Skeletal muscle tissue (tissue), 4 donors: ENCODE data around the gene RPH3AL. TPM values are rescaled to one million over a fixed set of nuclear protein-coding genes. Genes with fewer than 3 reads are reported as not detected.

Experiments
- H3K27ac ChIP-seq: one replicate; pipeline ENCODE4 v1.7.0; 2013; ENCODE audit warnings: mild to moderate bottlenecking, low read depth, low read length, inconsistent platforms
- H3K27me3 ChIP-seq, 3 donors: one replicate each; pipeline ENCODE4 v1.7.0; 2013; ENCODE audit warnings: low read length in 3 of 3; ENCODE audit not compliant: control insufficient read depth in 3 of 3, insufficient read depth in 3 of 3
- H3K36me3 ChIP-seq, 3 donors: one replicate each; pipeline ENCODE4 v1.7.0; 2013; ENCODE audit warnings: low read length in 3 of 3; ENCODE audit not compliant: control insufficient read depth in 3 of 3, insufficient read depth in 3 of 3
- H3K4me1 ChIP-seq, 3 donors: one replicate each; pipeline ENCODE4 v1.7.0; 2013; ENCODE audit warnings: low read length in 3 of 3, mild to moderate bottlenecking in 3 of 3; ENCODE audit not compliant: control insufficient read depth in 3 of 3, insufficient read depth in 3 of 3
- H3K4me3 ChIP-seq, 3 donors: one replicate each; pipeline ENCODE4 v1.7.0; 2013; ENCODE audit warnings: low read length in 3 of 3
- H3K9ac ChIP-seq, 3 donors: one replicate each; pipeline ENCODE4 v1.7.0; 2013; ENCODE audit warnings: low read length in 3 of 3, mild to moderate bottlenecking in 3 of 3, moderate library complexity in 2 of 3, low read depth in 1 of 3
- H3K9me3 ChIP-seq, 3 donors: one replicate each; pipeline ENCODE4 v1.7.0; 2013; ENCODE audit warnings: low read length in 3 of 3; ENCODE audit not compliant: control insufficient read depth in 3 of 3
- total RNA-seq: library from RNA; depleted of rRNA; stranded (reverse); fragments of >200 nt; gene quantifications from one replicate; pipeline ENCODE4 v1.2.3, GENCODE V29; 2014
- donor health status: Osteomylitis.

RPH3AL gene
- total RNA-seq, 1 donor from 2014 or later: 1.6 TPM

DNA sequence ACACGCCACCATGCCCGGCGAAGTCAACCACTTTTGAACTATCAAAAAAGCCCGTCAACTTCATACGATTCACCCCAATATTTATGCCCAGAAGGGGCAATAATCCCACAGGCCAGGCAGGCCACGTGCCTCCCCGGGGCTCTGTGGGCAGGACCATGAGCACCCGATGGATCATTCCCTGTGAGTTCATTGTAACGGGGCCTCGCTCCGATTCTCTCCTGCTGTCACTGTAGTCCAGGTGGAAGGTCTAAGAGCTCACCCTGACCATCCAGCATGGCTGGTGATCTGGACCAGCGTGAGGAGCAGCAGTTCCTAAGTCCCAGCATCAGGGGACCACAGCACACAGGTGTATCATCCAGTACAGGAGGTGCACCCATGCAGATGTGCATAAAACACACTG lies 93.7 kb downstream of the RPH3AL start:
- no peaks in the 10 kb centered on the region for H3K36me3 ChIP-seq
- peak overlapping the region; percentile 66 for H3K27ac ChIP-seq
- no peaks in the 10 kb centered on the region for H3K9me3 ChIP-seq
- peaks cover 4 to 19% (median 17%) of the 10 kb centered on the region in 3 donors for H3K4me1 ChIP-seq
- H3K4me3 ChIP-seq: no peak overlapping the region
- no peak overlapping the region for H3K9ac ChIP-seq
- peaks cover 0 to 3% (median 0%) of the 10 kb centered on the region in 3 donors for H3K27me3 ChIP-seq

DNA sequence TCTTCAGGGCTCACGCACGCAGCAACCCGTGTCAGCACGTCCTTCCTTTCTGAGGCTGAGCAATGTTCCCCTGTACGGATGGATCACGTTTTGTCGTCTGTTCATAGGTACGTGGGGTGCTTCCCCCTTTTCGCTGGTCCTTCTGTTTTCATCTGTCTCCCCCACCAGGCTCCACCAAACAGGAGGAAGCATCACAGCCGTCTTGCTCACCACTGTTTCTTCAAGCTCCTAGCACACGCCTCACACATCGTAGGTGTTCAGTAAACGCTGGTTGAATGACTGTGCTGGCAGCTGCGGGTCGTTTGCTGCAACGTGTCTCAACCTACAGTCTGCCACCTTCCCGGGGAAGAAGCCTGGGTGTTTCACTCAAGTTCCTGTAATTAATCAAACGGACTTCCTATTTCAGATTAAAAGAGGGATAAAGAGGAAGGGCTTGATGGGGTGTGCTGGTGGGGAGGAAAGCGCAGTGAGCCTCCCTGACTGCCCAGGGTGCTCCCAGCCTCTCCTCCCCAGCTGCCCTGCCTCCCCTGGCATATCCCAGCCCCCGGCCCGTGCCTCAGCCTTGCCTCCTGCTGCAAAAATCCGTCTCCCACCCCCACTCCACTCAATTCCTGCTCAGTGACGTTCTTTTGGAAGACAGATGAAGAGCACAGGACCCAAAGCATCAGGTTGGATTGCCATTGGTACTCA lies 94.4 kb downstream of the RPH3AL start:
- Histone ChIP-seq H3K4me3 (no peak overlapping the region), H3K27me3 (peaks cover 0 to 3% (median 0%) of the 10 kb centered on the region in 3 donors), H3K36me3 (no peaks in the 10 kb centered on the region), H3K4me1 (peaks cover 4 to 19% (median 17%) of the 10 kb centered on the region in 3 donors), H3K9ac (no peak overlapping the region), H3K9me3 (no peaks in the 10 kb centered on the region), H3K27ac (peak overlapping the region; percentile 66)

DNA sequence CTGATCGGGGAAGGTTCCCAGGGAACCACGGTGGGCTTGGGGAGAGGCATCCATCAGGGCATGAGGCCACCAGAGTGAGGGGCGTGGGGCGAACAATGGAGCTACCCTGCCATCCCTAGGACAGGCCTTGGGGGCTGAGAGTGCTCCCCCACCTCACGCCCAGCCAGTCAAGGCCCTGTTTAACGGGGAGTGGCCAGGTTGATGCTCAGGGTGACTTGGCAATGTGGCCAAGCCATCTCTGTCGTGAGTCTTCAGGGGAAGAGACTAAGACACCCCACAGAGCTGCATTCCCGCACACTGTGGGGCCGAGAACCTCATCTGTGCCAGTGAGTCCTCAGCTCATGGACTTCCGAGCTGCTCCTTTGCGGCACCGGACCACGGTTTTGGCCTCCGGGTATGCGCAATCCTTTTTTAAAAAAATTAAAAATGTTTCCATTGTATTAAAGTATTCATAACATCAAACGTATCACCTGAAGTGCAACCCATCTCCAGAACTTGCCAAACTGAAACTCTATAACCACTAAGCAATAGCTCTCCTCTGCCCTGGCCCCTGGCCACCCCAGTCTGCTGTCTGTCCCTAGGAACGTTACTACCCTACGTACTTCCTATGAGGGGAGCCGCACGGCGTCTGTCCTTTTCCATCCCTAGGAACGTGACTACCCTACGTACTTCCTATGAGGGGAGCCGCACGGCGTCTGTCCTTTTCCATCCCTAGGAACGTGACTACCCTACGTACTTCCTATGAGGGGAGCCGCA lies 99.3 kb downstream of the RPH3AL start:
- peaks cover 1 to 4% (median 2%) of the 10 kb centered on the region in 3 donors for H3K4me1 ChIP-seq
- H3K36me3 ChIP-seq: no peaks in the 10 kb centered on the region
- no peak overlapping the region for H3K9ac ChIP-seq
- H3K4me3 ChIP-seq: no peak overlapping the region
- H3K27ac ChIP-seq: no peak overlapping the region
- H3K27me3 ChIP-seq: no peaks in the 10 kb centered on the region
- H3K9me3 ChIP-seq: no peaks in the 10 kb centered on the region

DNA sequence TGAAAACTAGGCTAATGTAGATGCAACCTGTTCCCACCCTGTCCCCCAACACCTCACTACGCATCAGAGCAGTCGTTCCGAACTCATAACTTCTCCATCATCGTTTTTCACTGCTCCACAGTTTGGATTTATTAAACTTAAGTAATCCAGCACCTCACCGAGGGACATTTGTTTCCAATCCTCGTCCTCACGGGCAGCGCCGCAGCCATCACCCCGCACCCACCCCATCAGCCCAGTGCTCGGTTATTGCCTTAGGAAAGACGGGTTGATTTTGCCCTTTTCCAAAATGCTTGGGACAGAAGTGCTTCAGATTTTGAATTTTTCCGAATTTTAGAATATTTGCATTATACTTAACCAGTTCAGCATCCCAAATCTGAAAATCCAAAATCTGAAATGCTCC lies 100.2 kb downstream of the RPH3AL start:
- no peak overlapping the region for H3K4me3 ChIP-seq
- H3K4me1 ChIP-seq: peaks cover 0 to 9% (median 6%) of the 10 kb centered on the region in 3 donors
- H3K27ac ChIP-seq: no peak overlapping the region
- no peaks in the 10 kb centered on the region for H3K36me3 ChIP-seq
- H3K9me3 ChIP-seq: no peaks in the 10 kb centered on the region
- no peak overlapping the region for H3K9ac ChIP-seq
- no peaks in the 10 kb centered on the region for H3K27me3 ChIP-seq

DNA sequence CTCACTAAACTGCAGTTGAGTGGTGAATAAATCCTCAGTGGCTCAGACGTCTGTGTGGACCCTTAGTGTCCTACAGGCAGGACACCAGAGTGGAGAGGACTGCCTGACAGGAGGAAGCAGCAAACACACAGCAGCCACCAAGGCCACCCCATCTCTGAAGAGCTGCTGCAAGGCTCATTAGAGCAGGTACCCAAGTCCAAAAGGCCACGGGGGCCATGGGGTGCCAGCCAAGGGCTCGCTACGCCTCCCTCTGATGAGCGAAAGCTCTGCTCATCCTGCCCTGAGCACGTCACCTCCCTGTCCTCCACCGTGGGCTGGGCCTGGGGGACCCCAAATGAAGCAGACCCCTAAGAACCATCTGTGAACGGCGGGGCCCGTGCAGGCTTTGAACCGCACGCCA lies 101.1 kb downstream of the RPH3AL start:
- no peak overlapping the region for H3K27ac ChIP-seq
- H3K36me3 ChIP-seq: peaks cover 0 to 3% (median 0%) of the 10 kb centered on the region in 3 donors
- H3K9me3 ChIP-seq: no peaks in the 10 kb centered on the region
- no peak overlapping the region for H3K4me3 ChIP-seq
- no peak overlapping the region for H3K9ac ChIP-seq
- H3K4me1 ChIP-seq: peaks cover 0 to 10% (median 7%) of the 10 kb centered on the region in 3 donors
- no peaks in the 10 kb centered on the region for H3K27me3 ChIP-seq

DNA sequence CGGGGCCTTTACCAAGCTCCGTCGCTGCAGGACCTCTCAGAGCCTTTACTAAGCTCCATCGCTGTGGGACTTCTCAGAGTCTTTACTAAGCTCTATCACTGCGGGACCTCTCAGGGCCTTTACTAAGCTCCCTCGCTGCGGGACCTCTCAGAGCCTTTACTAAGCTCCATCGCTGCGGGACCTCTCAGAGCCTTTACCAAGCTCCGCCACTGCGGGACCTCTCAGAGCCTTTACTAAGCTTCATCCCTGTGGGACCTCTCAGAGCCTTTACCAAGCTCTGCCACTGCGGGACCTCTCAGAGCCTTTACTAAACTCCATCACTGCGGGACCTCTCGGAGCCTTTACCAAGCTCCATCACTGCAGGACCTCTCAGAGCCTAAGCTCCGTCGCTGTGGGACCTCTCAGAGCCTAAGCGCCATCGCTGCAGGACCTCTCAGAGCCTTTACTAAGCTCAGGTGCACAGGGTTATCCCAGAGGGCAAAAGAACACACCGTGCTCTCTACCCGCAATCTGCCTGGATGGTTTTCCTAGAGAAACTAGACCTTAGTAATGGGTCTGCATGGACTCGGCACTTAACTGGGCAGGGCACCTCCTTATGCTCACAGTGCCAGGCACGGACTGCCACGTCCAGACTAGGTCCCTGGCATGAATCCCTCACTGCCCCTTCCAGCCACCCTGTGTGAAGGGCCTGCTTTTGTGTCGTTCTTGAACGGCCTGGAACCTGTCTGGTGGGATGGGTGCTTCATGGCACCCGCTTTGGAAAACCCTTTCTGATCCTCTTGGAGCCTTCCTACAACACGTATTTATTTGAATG lies 101.9 kb downstream of the RPH3AL start:
- H3K9ac ChIP-seq: no peak overlapping the region
- H3K27me3 ChIP-seq: no peaks in the 10 kb centered on the region
- H3K36me3 ChIP-seq: peaks cover 0 to 3% (median 0%) of the 10 kb centered on the region in 3 donors
- H3K27ac ChIP-seq: no peak overlapping the region
- peaks cover 0 to 10% (median 7%) of the 10 kb centered on the region in 3 donors for H3K4me1 ChIP-seq
- H3K4me3 ChIP-seq: no peak overlapping the region
- no peaks in the 10 kb centered on the region for H3K9me3 ChIP-seq

DNA sequence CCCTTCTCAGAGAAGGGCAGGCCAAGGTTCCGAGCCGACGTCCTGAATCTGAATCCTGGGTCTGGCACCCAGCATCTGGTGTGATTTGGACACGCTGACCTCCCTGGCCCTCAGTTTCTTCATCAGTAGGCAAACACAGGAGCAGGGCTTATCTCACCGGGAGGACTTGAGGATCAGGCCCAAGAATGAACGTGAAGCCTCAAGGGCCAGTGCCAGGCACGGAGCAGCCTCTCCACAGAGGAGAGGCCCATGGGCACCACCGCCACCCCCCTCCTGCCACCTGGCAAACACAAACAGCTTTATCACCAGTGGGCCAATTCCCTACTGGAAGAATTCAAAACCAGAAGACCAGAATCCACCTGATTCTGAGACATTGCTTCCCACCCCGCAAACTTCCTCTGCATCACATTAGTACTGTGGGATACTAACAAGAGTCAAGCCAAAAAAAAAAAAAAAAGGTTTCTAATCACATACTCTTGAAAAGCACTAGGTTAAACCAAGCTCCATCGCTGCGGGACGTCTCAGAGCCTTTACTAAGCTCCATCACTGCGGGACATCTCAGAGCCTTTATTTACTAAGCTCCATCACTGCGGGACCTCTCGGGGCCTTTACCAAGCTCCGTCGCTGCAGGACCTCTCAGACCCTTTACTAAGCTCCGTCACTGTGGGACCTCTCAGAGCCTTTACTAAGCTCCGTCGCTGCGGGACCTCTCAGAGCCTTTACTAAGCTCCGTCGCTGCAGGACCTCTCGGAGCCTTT lies 103.2 kb downstream of the RPH3AL start:
- H3K4me1 ChIP-seq: peaks cover 0 to 10% (median 7%) of the 10 kb centered on the region in 3 donors
- H3K9me3 ChIP-seq: no peaks in the 10 kb centered on the region
- H3K36me3 ChIP-seq: peaks cover 3 to 7% (median 3%) of the 10 kb centered on the region in 3 donors
- H3K27ac ChIP-seq: no peak overlapping the region
- no peaks in the 10 kb centered on the region for H3K27me3 ChIP-seq
- H3K4me3 ChIP-seq: no peak overlapping the region
- no peak overlapping the region for H3K9ac ChIP-seq

DNA sequence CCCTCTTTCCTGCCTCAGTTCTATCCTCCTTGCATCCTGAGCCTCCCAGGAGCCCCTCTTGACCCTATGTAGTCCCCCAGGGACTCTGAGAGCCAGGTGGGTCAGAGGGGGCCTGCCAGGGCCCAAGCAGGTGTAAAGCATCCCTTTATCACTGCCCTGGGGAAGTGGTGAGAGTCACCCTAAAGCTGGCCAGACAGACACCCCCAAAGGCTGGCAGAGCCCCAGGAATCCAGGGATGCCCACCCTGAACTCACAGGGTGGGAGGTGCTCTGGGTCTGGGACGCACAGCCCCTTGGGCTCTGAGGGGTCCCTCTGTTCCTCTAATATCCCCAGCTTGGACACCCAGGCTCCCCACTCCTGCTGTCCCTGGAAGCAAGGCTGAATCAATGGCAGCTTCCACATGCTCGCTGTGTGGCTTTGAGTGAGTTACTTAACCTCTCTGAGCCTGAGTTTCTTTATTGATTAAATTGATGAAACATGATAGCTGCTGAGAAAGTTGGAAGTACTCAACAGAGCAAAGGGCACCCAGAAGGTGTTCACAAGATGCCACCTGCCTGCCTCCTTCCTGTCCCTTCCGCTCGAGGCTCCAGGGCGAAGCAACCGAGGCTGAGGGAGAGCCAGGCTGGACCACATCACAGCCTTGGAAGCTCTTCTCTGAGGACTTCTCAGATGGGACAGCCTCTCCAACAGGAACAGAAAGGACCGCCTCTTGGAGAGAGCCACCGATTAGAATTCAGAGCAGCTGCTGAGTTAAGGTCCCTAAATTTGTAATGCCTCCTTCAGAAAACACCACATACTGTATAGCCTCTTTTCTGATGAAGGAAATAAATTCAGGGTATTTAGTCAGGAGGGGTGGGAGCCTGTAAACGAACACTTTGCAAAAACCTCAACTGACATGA lies 104.0 kb downstream of the RPH3AL start:
- Histone ChIP-seq H3K27me3 (no peaks in the 10 kb centered on the region), H3K9me3 (no peaks in the 10 kb centered on the region), H3K4me3 (no peak overlapping the region), H3K36me3 (peaks cover 3 to 7% (median 3%) of the 10 kb centered on the region in 3 donors), H3K27ac (no peak overlapping the region), H3K9ac (no peak overlapping the region), H3K4me1 (peaks cover 0 to 10% (median 7%) of the 10 kb centered on the region in 3 donors)
